Tibial artery (tissue), 4 donors: ENCODE data around the gene RNF187.

ENCODE experiments used
- DNase-seq, 2 donors: peaks; one replicate each; pipeline ENCODE4 v3.0.0-alpha.2; 2019
- H3K27ac ChIP-seq, 2 donors: fragments of 200-600 bp; sonication (generic) in 1 of 2; 1 replicate in 1 of 2; 2 replicates in 1 of 2; pipeline ENCODE4 v1.5.1; 2018 to 2019; ENCODE audit warnings: mild to moderate bottlenecking in 1 of 2
- H3K27me3 ChIP-seq, 2 donors: fragments of 200-600 bp; sonication (generic) in 1 of 2; one replicate each; pipeline versions ENCODE4 v1.5.1 to v1.6.0; 2016 to 2019
- H3K36me3 ChIP-seq, 3 donors: fragments of 200-600 bp; sonication (generic) in 2 of 3; one replicate each; pipeline ENCODE4 v1.5.1; 2016 to 2019; ENCODE audit warnings: mild to moderate bottlenecking in 2 of 3
- H3K4me1 ChIP-seq, 4 donors: fragments of 200-600 bp; sonication (generic) in 2 of 4; 1 replicate in 3 of 4; 2 replicates in 1 of 4; pipeline ENCODE4 v1.5.1; 2016 to 2019
- H3K4me3 ChIP-seq, 2 donors: fragments of 200-600 bp; sonication (generic) in 1 of 2; 1 replicate in 1 of 2; 2 replicates in 1 of 2; pipeline ENCODE4 v1.5.1; 2018 to 2019; ENCODE audit warnings: mild to moderate bottlenecking in 2 of 2
- H3K9me3 ChIP-seq, 3 donors: fragments of 200-600 bp; sonication (generic) in 1 of 3; one replicate each; pipeline ENCODE4 v1.5.1; 2016 to 2019
- intact Hi-C: fragments of 100-400 bp; cut with DNase I; formaldehyde crosslinking; loops from one replicate; pipeline ENCODE4 v1.15.0; 2023; ENCODE audit warnings: low total_unique reads
- TF ChIP-seq, protein P1 (sequence below), 2 experiments: fragments of 200-600 bp in 1 of 2; fragments of 450-650 bp in 1 of 2; IDR thresholded peaks; one replicate each; pipeline ENCODE4 v1.5.1; 2017 to 2019; ENCODE audit warnings: antibody characterized with exemption in 2 of 2, mild to moderate bottlenecking in 1 of 2, moderate library complexity in 1 of 2

The RNF187 gene

GRCh38 chr1:228462560-228462959 is 24.6 kb upstream of the RNF187 start:
- no peak for DNase-seq
- Histone ChIP-seq H3K36me3 (no peaks in the 10 kb centered on the region), H3K27me3 (peaks cover 3 to 89% of the 10 kb centered on the region in 2 donors), H3K4me3 (no peak overlapping the region), H3K4me1 (peaks cover 0 to 37% (median 24%) of the 10 kb centered on the region in 4 donors), H3K27ac (no peak overlapping the region), H3K9me3 (no peaks in the 10 kb centered on the region)
- intact Hi-C loops = loop anchor here (2.0 kb wide), 1 partner anchor 40 kb away; no protein-coding TSS in a partner anchor
- TF ChIP-seq, protein P1, sequence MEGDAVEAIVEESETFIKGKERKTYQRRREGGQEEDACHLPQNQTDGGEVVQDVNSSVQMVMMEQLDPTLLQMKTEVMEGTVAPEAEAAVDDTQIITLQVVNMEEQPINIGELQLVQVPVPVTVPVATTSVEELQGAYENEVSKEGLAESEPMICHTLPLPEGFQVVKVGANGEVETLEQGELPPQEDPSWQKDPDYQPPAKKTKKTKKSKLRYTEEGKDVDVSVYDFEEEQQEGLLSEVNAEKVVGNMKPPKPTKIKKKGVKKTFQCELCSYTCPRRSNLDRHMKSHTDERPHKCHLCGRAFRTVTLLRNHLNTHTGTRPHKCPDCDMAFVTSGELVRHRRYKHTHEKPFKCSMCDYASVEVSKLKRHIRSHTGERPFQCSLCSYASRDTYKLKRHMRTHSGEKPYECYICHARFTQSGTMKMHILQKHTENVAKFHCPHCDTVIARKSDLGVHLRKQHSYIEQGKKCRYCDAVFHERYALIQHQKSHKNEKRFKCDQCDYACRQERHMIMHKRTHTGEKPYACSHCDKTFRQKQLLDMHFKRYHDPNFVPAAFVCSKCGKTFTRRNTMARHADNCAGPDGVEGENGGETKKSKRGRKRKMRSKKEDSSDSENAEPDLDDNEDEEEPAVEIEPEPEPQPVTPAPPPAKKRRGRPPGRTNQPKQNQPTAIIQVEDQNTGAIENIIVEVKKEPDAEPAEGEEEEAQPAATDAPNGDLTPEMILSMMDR (IDR thresholded peaks at IDR 0.05) = no peak

- Histone ChIP-seq H3K4me3 (no peak overlapping the region), H3K27ac (no peak overlapping the region), H3K27me3 (peaks cover 3 to 93% of the 10 kb centered on the region in 2 donors)
Measured at GRCh38 chr1:228463009-228463558, 24.1 kb upstream of the RNF187 start.

GRCh38 chr1:228463559-228464455 is 23.4 kb upstream of the RNF187 start:
- no peaks in the 10 kb centered on the region for H3K36me3 ChIP-seq

More at GRCh38 chr1:228463009-228463558, 24.1 kb upstream of the RNF187 start:
- intact Hi-C loops = loop anchor here (2.0 kb wide), 1 partner anchor 40 kb away; no protein-coding TSS in a partner anchor
- DNase-seq = no peak
- H3K4me1 ChIP-seq = peaks cover 0 to 32% (median 23%) of the 10 kb centered on the region in 4 donors
- H3K36me3 ChIP-seq = no peaks in the 10 kb centered on the region
- TF ChIP-seq, protein P1 (IDR thresholded peaks at IDR 0.05) = no peak
- H3K9me3 ChIP-seq = no peaks in the 10 kb centered on the region

GRCh38 chr1:228464487-228464983 is 22.6 kb upstream of the RNF187 start:
- H3K27me3 ChIP-seq = peaks cover 3 to 98% of the 10 kb centered on the region in 2 donors
- TF ChIP-seq, protein P1 (IDR thresholded peaks at IDR 0.05) = no peak
- peak in 1 of 2 donors; percentile 57 for DNase-seq
- peaks cover 0 to 18% (median 15%) of the 10 kb centered on the region in 4 donors for H3K4me1 ChIP-seq
- intact Hi-C loops = no loop called here
- no peaks in the 10 kb centered on the region for H3K9me3 ChIP-seq
- peak overlapping the region in 1 of 2 donors; percentile 36 for H3K4me3 ChIP-seq
- H3K27ac ChIP-seq = no peak overlapping the region
- no peaks in the 10 kb centered on the region for H3K36me3 ChIP-seq

More at GRCh38 chr1:228463559-228464455, 23.4 kb upstream of the RNF187 start:
- peak overlapping the region in 1 of 2 donors; percentile 36 for H3K4me3 ChIP-seq
- H3K9me3 ChIP-seq = no peaks in the 10 kb centered on the region
- H3K27me3 ChIP-seq = peaks cover 3 to 98% of the 10 kb centered on the region in 2 donors
- no peak for DNase-seq
- no peak overlapping the region for H3K27ac ChIP-seq
- peaks cover 0 to 25% (median 22%) of the 10 kb centered on the region in 4 donors for H3K4me1 ChIP-seq
- intact Hi-C loops = loop anchor here (2.0 kb wide), 1 partner anchor 41 kb away; no protein-coding TSS in a partner anchor
- TF ChIP-seq, protein P1 (IDR thresholded peaks at IDR 0.05) = no peak

- Histone ChIP-seq H3K9me3 (no peaks in the 10 kb centered on the region), H3K4me1 (peaks cover 0 to 16% (median 13%) of the 10 kb centered on the region in 4 donors), H3K4me3 (no peak overlapping the region), H3K27ac (no peak overlapping the region), H3K27me3 (peaks cover 3 to 98% of the 10 kb centered on the region in 2 donors), H3K36me3 (no peaks in the 10 kb centered on the region)
- intact Hi-C loops = no loop called here
- no peak for DNase-seq
- TF ChIP-seq, protein P1 (IDR thresholded peaks at IDR 0.05) = no peak
Measured at GRCh38 chr1:228465141-228465540, 22.0 kb upstream of the RNF187 start.
